22Rv1 (cell line): ENCODE results near the gene IQGAP2.

Experiments
- ZFX ChIP-seq: fragments of 450-650 bp; IDR thresholded peaks from 2 replicates; pipeline ENCODE4 v1.6.1; 2017; ENCODE audit warnings: antibody characterized with exemption, borderline replicate concordance
- TF ChIP-seq, protein P1 (sequence below): fragments of 450-650 bp; IDR thresholded peaks from 2 replicates; pipeline ENCODE4 v1.5.1; 2017; ENCODE audit warnings: mild to moderate bottlenecking

DNA sequence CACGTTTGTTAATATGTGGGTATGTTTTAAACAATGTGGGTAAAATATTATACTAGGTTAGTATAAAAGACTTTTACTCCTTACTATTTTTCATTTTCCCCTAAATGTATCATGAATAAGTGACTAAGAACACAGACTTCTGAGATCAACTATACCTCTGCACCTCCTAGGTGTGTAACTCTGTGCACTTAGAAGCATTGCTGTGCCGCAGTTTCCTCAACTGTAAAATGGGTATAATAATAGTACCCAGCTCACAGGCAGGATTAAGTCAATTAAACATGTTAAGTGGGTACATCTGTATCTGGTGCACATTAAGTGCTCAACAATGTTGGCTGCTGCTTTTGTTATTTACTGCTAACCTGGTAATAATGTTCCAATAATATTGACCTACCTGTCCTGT lies 291.2 kb downstream of the IQGAP2 start:
- TF ChIP-seq, protein P1, sequence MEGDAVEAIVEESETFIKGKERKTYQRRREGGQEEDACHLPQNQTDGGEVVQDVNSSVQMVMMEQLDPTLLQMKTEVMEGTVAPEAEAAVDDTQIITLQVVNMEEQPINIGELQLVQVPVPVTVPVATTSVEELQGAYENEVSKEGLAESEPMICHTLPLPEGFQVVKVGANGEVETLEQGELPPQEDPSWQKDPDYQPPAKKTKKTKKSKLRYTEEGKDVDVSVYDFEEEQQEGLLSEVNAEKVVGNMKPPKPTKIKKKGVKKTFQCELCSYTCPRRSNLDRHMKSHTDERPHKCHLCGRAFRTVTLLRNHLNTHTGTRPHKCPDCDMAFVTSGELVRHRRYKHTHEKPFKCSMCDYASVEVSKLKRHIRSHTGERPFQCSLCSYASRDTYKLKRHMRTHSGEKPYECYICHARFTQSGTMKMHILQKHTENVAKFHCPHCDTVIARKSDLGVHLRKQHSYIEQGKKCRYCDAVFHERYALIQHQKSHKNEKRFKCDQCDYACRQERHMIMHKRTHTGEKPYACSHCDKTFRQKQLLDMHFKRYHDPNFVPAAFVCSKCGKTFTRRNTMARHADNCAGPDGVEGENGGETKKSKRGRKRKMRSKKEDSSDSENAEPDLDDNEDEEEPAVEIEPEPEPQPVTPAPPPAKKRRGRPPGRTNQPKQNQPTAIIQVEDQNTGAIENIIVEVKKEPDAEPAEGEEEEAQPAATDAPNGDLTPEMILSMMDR, result no peak
- TF ChIP-seq ZFX, result no peak
